ENCODE results near the gene CLCF1.

Gene CLCF1

DNA sequence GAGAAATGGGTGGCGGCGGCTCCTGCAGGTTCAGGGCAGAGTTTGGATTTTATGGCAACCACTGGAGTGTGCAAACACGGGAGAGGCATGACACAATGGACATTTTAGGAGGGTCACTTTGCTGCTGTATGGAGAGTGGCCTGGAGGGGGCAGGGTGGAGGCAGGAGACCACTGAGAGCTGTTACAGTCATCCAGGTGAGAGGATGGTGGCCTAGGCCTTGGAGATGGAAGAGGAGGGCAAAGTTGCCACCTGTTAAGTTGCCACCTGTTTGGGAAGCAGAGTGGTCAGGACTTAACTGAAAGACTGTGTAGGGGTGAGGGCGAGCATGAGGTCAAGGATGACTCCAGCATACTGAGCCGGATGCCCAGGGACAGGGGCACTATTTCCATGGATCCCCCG, 16.1 kb upstream of the CLCF1 start:
- peak; percentile 38 to 39 for TF ChIP-seq CTCF (IDR thresholded peaks at IDR 0.05)
- no peak overlapping the region for H3K4me3 ChIP-seq
- DNase-seq: no peak
- no peaks in the 10 kb centered on the region for H3K27me3 ChIP-seq
- no peak overlapping the region for H3K27ac ChIP-seq
- H3K9me3 ChIP-seq: no peaks in the 10 kb centered on the region
- intact Hi-C loops (cut with DNase I; ENCODE audit: low total_unique reads): no loop called here
- H3K36me3 ChIP-seq: peaks cover 0 to 12% (median 0%) of the 10 kb centered on the region in 3 donors
- H3K4me1 ChIP-seq: peaks cover 0 to 30% (median 26%) of the 10 kb centered on the region in 4 donors

GRCh38 chr11:67387518-67387917, 14.1 kb upstream of the CLCF1 start:
- intact Hi-C loops (cut with DNase I; ENCODE audit: low total_unique reads): no loop called here
- H3K27ac ChIP-seq: no peak overlapping the region
- no peaks in the 10 kb centered on the region for H3K36me3 ChIP-seq
- no peak for TF ChIP-seq CTCF (IDR thresholded peaks at IDR 0.05)
- H3K27me3 ChIP-seq: no peaks in the 10 kb centered on the region
- DNase-seq: no peak
- H3K4me1 ChIP-seq: peaks cover 0 to 27% (median 21%) of the 10 kb centered on the region in 4 donors
- no peaks in the 10 kb centered on the region for H3K9me3 ChIP-seq
- no peak overlapping the region for H3K4me3 ChIP-seq

- Histone ChIP-seq H3K9me3 (no peaks in the 10 kb centered on the region), H3K27ac (no peak overlapping the region), H3K36me3 (no peaks in the 10 kb centered on the region), H3K4me3 (no peak overlapping the region), H3K27me3 (no peaks in the 10 kb centered on the region), H3K4me1 (peaks cover 0 to 23% (median 19%) of the 10 kb centered on the region in 4 donors)
- DNase-seq: no peak
- intact Hi-C loops (cut with DNase I; ENCODE audit: low total_unique reads): no loop called here
- no peak for TF ChIP-seq CTCF (IDR thresholded peaks at IDR 0.05)
These were observed 13.7 kb upstream of the CLCF1 start for GRCh38 chr11:67387069-67387468.

GRCh38 chr11:67384851-67385366, 11.5 kb upstream of the CLCF1 start:
- Histone ChIP-seq H3K27ac (peak overlapping the region; percentile 6 to 18), H3K4me3 (no peak overlapping the region), H3K9me3 (no peaks in the 10 kb centered on the region), H3K36me3 (no peaks in the 10 kb centered on the region), H3K27me3 (peaks cover 0 to under 1% of the 10 kb centered on the region in 2 donors), H3K4me1 (peaks cover 0 to 10% (median 8%) of the 10 kb centered on the region in 4 donors)
- TF ChIP-seq CTCF (IDR thresholded peaks at IDR 0.05): no peak
- intact Hi-C loops (cut with DNase I; ENCODE audit: low total_unique reads): no loop called here
- DNase-seq: no peak

- no peaks in the 10 kb centered on the region for H3K36me3 ChIP-seq
- intact Hi-C loops (cut with DNase I; ENCODE audit: low total_unique reads): loop anchor here (2.0 kb wide), 1 partner anchor 34 kb away; no protein-coding TSS in a partner anchor
- DNase-seq: peak; percentile 78 to 88
- H3K27me3 ChIP-seq: peaks cover 0 to 7% of the 10 kb centered on the region in 2 donors
- no peak overlapping the region for H3K4me3 ChIP-seq
- H3K4me1 ChIP-seq: peaks cover 0 to 10% (median 8%) of the 10 kb centered on the region in 4 donors
- no peaks in the 10 kb centered on the region for H3K9me3 ChIP-seq
- H3K27ac ChIP-seq: no peak overlapping the region
- peak; percentile 98 to 99 for TF ChIP-seq CTCF (IDR thresholded peaks at IDR 0.05)
These were observed 9.1 kb upstream of the CLCF1 start for GRCh38 chr11:67382276-67383136.
